Prostate gland (tissue), 2 donors: Measurements from ENCODE around the gene SIX5.

Experiments used
- POLR2A ChIP-seq: fragments of 450-650 bp; IDR thresholded peaks from one replicate; pipeline ENCODE4 v1.6.1; 2016; ENCODE audit warnings: antibody characterized with exemption, mild to moderate bottlenecking
- POLR2AphosphoS5 ChIP-seq: sonication (generic); formaldehyde crosslinking; IDR thresholded peaks from one replicate; pipeline ENCODE4 v1.6.1; 2017; ENCODE audit warnings: antibody characterized with exemption
- TF ChIP-seq, protein P1 (sequence below), 4 experiments: fragments of 200-600 bp in 2 of 4; fragments of 450-650 bp in 2 of 4; sonication (generic) in 2 of 4; IDR thresholded peaks; 1 replicate in 3 of 4; 2 replicates in 1 of 4; pipeline ENCODE4 v1.5.1; 2016 to 2019; ENCODE audit warnings: antibody characterized with exemption in 4 of 4, mild to moderate bottlenecking in 2 of 4, moderate library complexity in 2 of 4

DNA sequence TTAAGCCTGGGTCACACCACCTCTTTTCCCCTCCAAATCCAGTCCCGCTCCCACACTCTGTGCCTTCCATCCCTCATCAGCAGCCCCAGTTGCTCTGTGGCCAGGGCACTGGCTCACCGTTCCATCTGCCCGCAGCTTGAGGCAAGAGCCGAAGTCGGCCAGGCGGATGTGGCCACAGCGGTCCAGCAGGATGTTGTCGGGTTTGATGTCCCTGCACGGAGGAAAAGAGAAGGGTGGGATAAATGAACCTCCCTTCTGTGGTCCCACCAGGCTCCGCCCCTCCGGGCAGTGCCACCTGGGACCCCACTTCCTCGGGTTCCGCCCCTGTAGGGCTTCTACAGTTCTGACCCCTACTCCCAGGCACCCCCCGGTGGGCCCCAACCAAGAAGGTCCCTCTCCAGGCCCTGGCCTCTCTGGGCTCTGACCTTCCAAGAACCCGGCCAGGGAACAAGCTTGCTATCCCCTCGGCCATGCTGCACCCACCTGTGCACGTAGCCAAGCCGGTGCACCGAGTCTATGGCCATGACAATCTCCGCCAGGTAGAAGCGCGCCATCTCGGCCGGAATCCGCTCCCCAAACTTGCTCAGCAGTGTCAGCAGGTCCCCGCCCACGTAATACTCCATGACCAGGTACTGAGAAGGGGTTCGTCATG, 9.1 kb upstream of the SIX5 start:
- TF ChIP-seq, protein P1, sequence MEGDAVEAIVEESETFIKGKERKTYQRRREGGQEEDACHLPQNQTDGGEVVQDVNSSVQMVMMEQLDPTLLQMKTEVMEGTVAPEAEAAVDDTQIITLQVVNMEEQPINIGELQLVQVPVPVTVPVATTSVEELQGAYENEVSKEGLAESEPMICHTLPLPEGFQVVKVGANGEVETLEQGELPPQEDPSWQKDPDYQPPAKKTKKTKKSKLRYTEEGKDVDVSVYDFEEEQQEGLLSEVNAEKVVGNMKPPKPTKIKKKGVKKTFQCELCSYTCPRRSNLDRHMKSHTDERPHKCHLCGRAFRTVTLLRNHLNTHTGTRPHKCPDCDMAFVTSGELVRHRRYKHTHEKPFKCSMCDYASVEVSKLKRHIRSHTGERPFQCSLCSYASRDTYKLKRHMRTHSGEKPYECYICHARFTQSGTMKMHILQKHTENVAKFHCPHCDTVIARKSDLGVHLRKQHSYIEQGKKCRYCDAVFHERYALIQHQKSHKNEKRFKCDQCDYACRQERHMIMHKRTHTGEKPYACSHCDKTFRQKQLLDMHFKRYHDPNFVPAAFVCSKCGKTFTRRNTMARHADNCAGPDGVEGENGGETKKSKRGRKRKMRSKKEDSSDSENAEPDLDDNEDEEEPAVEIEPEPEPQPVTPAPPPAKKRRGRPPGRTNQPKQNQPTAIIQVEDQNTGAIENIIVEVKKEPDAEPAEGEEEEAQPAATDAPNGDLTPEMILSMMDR (IDR thresholded peaks at IDR 0.05) = no peak
- TF ChIP-seq POLR2A (no peak), POLR2AphosphoS5 (no peak)
